ENCODE data around the gene SNX21. TPM values are rescaled to one million over a fixed set of nuclear protein-coding genes. Genes with fewer than 3 reads are reported as not detected.

SNX21 gene
- total and polyA plus RNA-seq, 4 donors = 3.8 to 10.6 (median 4.8) TPM

- WGBS = 82% methylated on average over 7 of the region's 7 CpGs
- peaks cover 12 to 24% (median 16%) of the 10 kb centered on the region in 4 donors for H3K4me1 ChIP-seq (ENCODE audit: control insufficient read depth in 4 of 4, insufficient read depth in 4 of 4, low read length in 3 of 4)
- no peak overlapping the region for H3K27ac ChIP-seq (ENCODE audit: low read depth in 1 of 2, low read length in 2 of 2)
- no peak for DNase-seq (ENCODE audit: low spot score)
- H3K27me3 ChIP-seq (ENCODE audit: control insufficient read depth in 4 of 4, insufficient read depth in 4 of 4, low read length in 3 of 4) = no peaks in the 10 kb centered on the region
- TF ChIP-seq SP1 (IDR thresholded peaks at IDR 0.05) (no peak), FOXA2 (IDR thresholded peaks at IDR 0.05) (no peak)
- TF ChIP-seq, protein P1, sequence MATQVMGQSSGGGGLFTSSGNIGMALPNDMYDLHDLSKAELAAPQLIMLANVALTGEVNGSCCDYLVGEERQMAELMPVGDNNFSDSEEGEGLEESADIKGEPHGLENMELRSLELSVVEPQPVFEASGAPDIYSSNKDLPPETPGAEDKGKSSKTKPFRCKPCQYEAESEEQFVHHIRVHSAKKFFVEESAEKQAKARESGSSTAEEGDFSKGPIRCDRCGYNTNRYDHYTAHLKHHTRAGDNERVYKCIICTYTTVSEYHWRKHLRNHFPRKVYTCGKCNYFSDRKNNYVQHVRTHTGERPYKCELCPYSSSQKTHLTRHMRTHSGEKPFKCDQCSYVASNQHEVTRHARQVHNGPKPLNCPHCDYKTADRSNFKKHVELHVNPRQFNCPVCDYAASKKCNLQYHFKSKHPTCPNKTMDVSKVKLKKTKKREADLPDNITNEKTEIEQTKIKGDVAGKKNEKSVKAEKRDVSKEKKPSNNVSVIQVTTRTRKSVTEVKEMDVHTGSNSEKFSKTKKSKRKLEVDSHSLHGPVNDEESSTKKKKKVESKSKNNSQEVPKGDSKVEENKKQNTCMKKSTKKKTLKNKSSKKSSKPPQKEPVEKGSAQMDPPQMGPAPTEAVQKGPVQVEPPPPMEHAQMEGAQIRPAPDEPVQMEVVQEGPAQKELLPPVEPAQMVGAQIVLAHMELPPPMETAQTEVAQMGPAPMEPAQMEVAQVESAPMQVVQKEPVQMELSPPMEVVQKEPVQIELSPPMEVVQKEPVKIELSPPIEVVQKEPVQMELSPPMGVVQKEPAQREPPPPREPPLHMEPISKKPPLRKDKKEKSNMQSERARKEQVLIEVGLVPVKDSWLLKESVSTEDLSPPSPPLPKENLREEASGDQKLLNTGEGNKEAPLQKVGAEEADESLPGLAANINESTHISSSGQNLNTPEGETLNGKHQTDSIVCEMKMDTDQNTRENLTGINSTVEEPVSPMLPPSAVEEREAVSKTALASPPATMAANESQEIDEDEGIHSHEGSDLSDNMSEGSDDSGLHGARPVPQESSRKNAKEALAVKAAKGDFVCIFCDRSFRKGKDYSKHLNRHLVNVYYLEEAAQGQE (IDR thresholded peaks at IDR 0.05) = no peak
- no peak overlapping the region for H3K4me3 ChIP-seq (ENCODE audit: low read depth in 1 of 3, low read length in 3 of 3)
- no peaks in the 10 kb centered on the region for H3K36me3 ChIP-seq (ENCODE audit: control insufficient read depth in 4 of 4, insufficient read depth in 3 of 4, low read depth in 1 of 4, low read length in 3 of 4)
- H3K9ac ChIP-seq (ENCODE audit: low read depth in 1 of 2, low read length in 2 of 2) = no peak overlapping the region
- H3K9me3 ChIP-seq (ENCODE audit: control insufficient read depth in 4 of 4, low read length in 3 of 4) = no peaks in the 10 kb centered on the region
Measured at GRCh38 chr20:45860560-45861220, 27.1 kb downstream of the SNX21 start.

- H3K4me1 ChIP-seq (ENCODE audit: control insufficient read depth in 4 of 4, insufficient read depth in 4 of 4, low read length in 3 of 4) = peaks cover 5 to 16% (median 9%) of the 10 kb centered on the region in 4 donors
- WGBS = 88% methylated on average over 7 of the region's 7 CpGs
- DNase-seq (ENCODE audit: low spot score) = no peak
- H3K9ac ChIP-seq (ENCODE audit: low read depth in 1 of 2, low read length in 2 of 2) = no peak overlapping the region
- H3K9me3 ChIP-seq (ENCODE audit: control insufficient read depth in 4 of 4, low read length in 3 of 4) = no peaks in the 10 kb centered on the region
- H3K36me3 ChIP-seq (ENCODE audit: control insufficient read depth in 4 of 4, insufficient read depth in 3 of 4, low read depth in 1 of 4, low read length in 3 of 4) = no peaks in the 10 kb centered on the region
- TF ChIP-seq EGR1 (IDR thresholded peaks at IDR 0.05; ENCODE audit: low read depth in 2 of 2) (no peak), YY1 (IDR thresholded peaks at IDR 0.05) (no peak), CTCF (IDR thresholded peaks at IDR 0.05; ENCODE audit: low read depth, low read length, missing input control) (no peak), MAX (IDR thresholded peaks at IDR 0.05) (no peak), GABPA (IDR thresholded peaks at IDR 0.05 in 1 of 2, conservative IDR thresholded peaks at IDR 0.05 in 1 of 2) (no peak), NR2F2 (IDR thresholded peaks at IDR 0.05) (no peak), ATF3 (IDR thresholded peaks at IDR 0.05) (no peak)
- TF ChIP-seq, protein P1 (IDR thresholded peaks at IDR 0.05) = no peak
- no peaks in the 10 kb centered on the region for H3K27me3 ChIP-seq (ENCODE audit: control insufficient read depth in 4 of 4, insufficient read depth in 4 of 4, low read length in 3 of 4)
- no peak overlapping the region for H3K4me3 ChIP-seq (ENCODE audit: low read depth in 1 of 3, low read length in 3 of 3)
- no peak overlapping the region for H3K27ac ChIP-seq (ENCODE audit: low read depth in 1 of 2, low read length in 2 of 2)
Measured at GRCh38 chr20:45861221-45862075, 27.8 kb downstream of the SNX21 start.
